Neural cell (in vitro differentiated cells): ENCODE results near the gene MOCS1. TPM values are rescaled to one million over a fixed set of nuclear protein-coding genes. Genes with fewer than 3 reads are reported as not detected.

Experiments used
- H2AFZ ChIP-seq: fragments of 200-600, 300-800 bp; sonication (generic), shearing (Covaris generic); 2 replicates; pipeline ENCODE4 v1.6.0; 2014; ENCODE audit warnings: low read depth, mild to moderate bottlenecking, antibody characterized with exemption, low read length, moderate library complexity
- H3F3A ChIP-seq: fragments of 200-600 bp; shearing (Covaris generic); 2 replicates; pipeline ENCODE4 v1.6.1; 2016; ENCODE audit warnings: mild to moderate bottlenecking, moderate library complexity, mixed read lengths, antibody characterized with exemption, low read length; ENCODE audit not compliant: insufficient read depth, poor library complexity, severe bottlenecking
- H3K27ac ChIP-seq: fragments of 200-600, 300-800 bp; sonication (generic), shearing (Covaris generic); 2 replicates; pipeline ENCODE4 v1.5.1; 2014; ENCODE audit warnings: mild to moderate bottlenecking, low read length, moderate library complexity
- H3K27me3 ChIP-seq: fragments of 300-800, 200-600 bp; sonication (generic), shearing (Covaris generic); 2 replicates; pipeline ENCODE4 v1.6.0; 2014; ENCODE audit warnings: mild to moderate bottlenecking, low read depth, low read length, moderate library complexity; ENCODE audit not compliant: insufficient read depth
- H3K36me3 ChIP-seq: fragments of 300-800, 200-600 bp; sonication (generic), shearing (Covaris generic); 2 replicates; pipeline ENCODE4 v1.5.1; 2014; ENCODE audit warnings: mild to moderate bottlenecking, antibody characterized with exemption, low read length, moderate library complexity; ENCODE audit not compliant: insufficient read depth
- H3K4me2 ChIP-seq: fragments of 300-800, 200-600 bp; sonication (generic), shearing (Covaris generic); 2 replicates; pipeline ENCODE4 v1.6.0; 2014; ENCODE audit warnings: mild to moderate bottlenecking, low read length
- H3K4me3 ChIP-seq: fragments of 300-800, 200-600 bp; sonication (generic), shearing (Covaris generic); 2 replicates; pipeline ENCODE4 v1.5.1; 2014; ENCODE audit warnings: mild to moderate bottlenecking, low read length, moderate library complexity
- H3K79me2 ChIP-seq: fragments of 200-600 bp; shearing (Covaris generic); replicated peaks from 2 replicates; pipeline ENCODE4 v1.6.0; 2014; ENCODE audit warnings: mild to moderate bottlenecking, low read length, moderate library complexity; ENCODE audit not compliant: insufficient read depth
- H3K9ac ChIP-seq: fragments of 300-800, 200-600 bp; sonication (generic), shearing (Covaris generic); 2 replicates; pipeline ENCODE4 v1.6.1; 2016; ENCODE audit warnings: mild to moderate bottlenecking, low read length, mixed read lengths
- H3K9me2 ChIP-seq: fragments of 200-600 bp; shearing (Covaris generic); 2 replicates; pipeline ENCODE4 v1.6.1; 2016; ENCODE audit warnings: mild to moderate bottlenecking, low read length, mixed read lengths; ENCODE audit not compliant: insufficient read depth
- H3K9me3 ChIP-seq: fragments of 200-600, 300-800 bp; sonication (generic), shearing (Covaris generic); 2 replicates; pipeline ENCODE4 v1.6.1; 2016; ENCODE audit warnings: mild to moderate bottlenecking, mixed run types, low read length, moderate library complexity, mixed read lengths
- H4K20me1 ChIP-seq: fragments of 200-600 bp; shearing (Covaris generic); 2 replicates; pipeline ENCODE4 v1.6.1; 2016; ENCODE audit warnings: mild to moderate bottlenecking, mixed run types; ENCODE audit not compliant: insufficient read depth
- CTCF ChIP-seq: fragments of 450-650 bp; IDR thresholded peaks from 2 replicates; pipeline ENCODE4 v1.5.1; 2014; ENCODE audit warnings: antibody characterized with exemption, mild to moderate bottlenecking, moderate library complexity; ENCODE audit not compliant: poor library complexity, severe bottlenecking
- EP300 ChIP-seq: fragments of 450-650 bp; conservative IDR thresholded peaks from 2 replicates; pipeline ENCODE4 v1.6.1; 2014; ENCODE audit warnings: antibody characterized with exemption, mild to moderate bottlenecking, moderate library complexity; ENCODE audit not compliant: poor library complexity, severe bottlenecking
- EZH2 ChIP-seq: fragments of 200-600, 300-800 bp; shearing (Covaris generic), sonication (generic); IDR thresholded peaks from 2 replicates; pipeline ENCODE4 v1.6.1; 2014; ENCODE audit warnings: antibody characterized with exemption, low read length, borderline replicate concordance, mild to moderate bottlenecking; ENCODE audit not compliant: insufficient read depth, poor library complexity, severe bottlenecking
- MXI1 ChIP-seq: fragments of 450-650 bp; conservative IDR thresholded peaks from 2 replicates; pipeline ENCODE4 v1.6.1; 2014; ENCODE audit warnings: antibody characterized with exemption, mild to moderate bottlenecking; ENCODE audit not compliant: poor library complexity, severe bottlenecking
- POLR2AphosphoS5 ChIP-seq: IDR thresholded peaks from 2 replicates; pipeline ENCODE4 v1.6.1; 2012
- RAD21 ChIP-seq: fragments of 450-650 bp; conservative IDR thresholded peaks from 2 replicates; pipeline ENCODE4 v1.6.1; 2014; ENCODE audit warnings: antibody characterized with exemption, mild to moderate bottlenecking, moderate library complexity
- REST ChIP-seq: IDR thresholded peaks from 2 replicates; pipeline ENCODE4 v1.6.1; 2012; ENCODE audit warnings: borderline replicate concordance
- SMC3 ChIP-seq: fragments of 450-650 bp; conservative IDR thresholded peaks from 2 replicates; pipeline ENCODE4 v1.6.1; 2014; ENCODE audit warnings: antibody characterized with exemption, mild to moderate bottlenecking, moderate library complexity; ENCODE audit not compliant: poor library complexity
- TAF1 ChIP-seq: IDR thresholded peaks from 2 replicates; pipeline ENCODE4 v1.6.1; 2012; ENCODE audit warnings: low read depth
- polyA plus RNA-seq: library from polyadenylated mRNA; depleted of rRNA; stranded (reverse); fragments of >200 nt; gene quantifications from 2 replicates; pipeline ENCODE4 v1.2.3, GENCODE V29; 2014

Gene MOCS1
- polyA plus RNA-seq, 1 donor from 2014 or later: 4.6 TPM

GRCh38 chr6:39891976-39892375 lies 42.3 kb downstream of the MOCS1 start:
- no peaks in the 10 kb centered on the region for H3K79me2 ChIP-seq
- TF ChIP-seq SMC3 (no peak), POLR2AphosphoS5 (no peak), MXI1 (no peak), TAF1 (no peak), EZH2 (no peak), CTCF (no peak), RAD21 (no peak), EP300 (no peak), REST (no peak)
- H3K9ac ChIP-seq: no peak overlapping the region
- H4K20me1 ChIP-seq: no peaks in the 10 kb centered on the region
- H3K27me3 ChIP-seq: no peaks in the 10 kb centered on the region
- H3K36me3 ChIP-seq: no peaks in the 10 kb centered on the region
- H3K9me3 ChIP-seq: no peaks in the 10 kb centered on the region
- H3K27ac ChIP-seq: no peak overlapping the region
- H3K4me3 ChIP-seq: no peak overlapping the region
- no peak overlapping the region for H3K4me2 ChIP-seq
- H2AFZ ChIP-seq: no peak overlapping the region
- no peaks in the 10 kb centered on the region for H3F3A ChIP-seq
- H3K9me2 ChIP-seq: no peaks in the 10 kb centered on the region

GRCh38 chr6:39891353-39891752 lies 42.9 kb downstream of the MOCS1 start:
- Histone ChIP-seq H3K79me2 (no peaks in the 10 kb centered on the region), H3K9ac (no peak overlapping the region), H3K27me3 (no peaks in the 10 kb centered on the region), H3K4me2 (no peak overlapping the region), H2AFZ (no peak overlapping the region), H3K9me3 (no peaks in the 10 kb centered on the region), H3F3A (no peaks in the 10 kb centered on the region), H3K9me2 (no peaks in the 10 kb centered on the region), H4K20me1 (no peaks in the 10 kb centered on the region), H3K36me3 (no peaks in the 10 kb centered on the region), H3K27ac (no peak overlapping the region), H3K4me3 (no peak overlapping the region)
- TF ChIP-seq EZH2 (no peak), POLR2AphosphoS5 (no peak), MXI1 (no peak), REST (no peak), CTCF (no peak), TAF1 (no peak), EP300 (no peak), RAD21 (no peak), SMC3 (no peak)
